Mammary epithelial cell (primary cell): ENCODE measurements around the gene WDR49.

Experiments
- EZH2 ChIP-seq: IDR thresholded peaks from 2 replicates; pipeline ENCODE4 v1.6.1; 2012; ENCODE audit warnings: low read length, inconsistent platforms, borderline replicate concordance
- TF ChIP-seq, protein P1 (sequence below), 2 donors: IDR thresholded peaks in 1 of 2; conservative IDR thresholded peaks in 1 of 2; 2 replicates each; pipeline ENCODE4 v1.5.1; 2011 to 2012; ENCODE audit warnings: inconsistent platforms in 2 of 2, low read length in 2 of 2, mild to moderate bottlenecking in 2 of 2, control low read depth in 1 of 2, low read depth in 1 of 2; ENCODE audit not compliant: insufficient read depth in 1 of 2; ENCODE audit errors: extremely low read depth in 1 of 2

DNA sequence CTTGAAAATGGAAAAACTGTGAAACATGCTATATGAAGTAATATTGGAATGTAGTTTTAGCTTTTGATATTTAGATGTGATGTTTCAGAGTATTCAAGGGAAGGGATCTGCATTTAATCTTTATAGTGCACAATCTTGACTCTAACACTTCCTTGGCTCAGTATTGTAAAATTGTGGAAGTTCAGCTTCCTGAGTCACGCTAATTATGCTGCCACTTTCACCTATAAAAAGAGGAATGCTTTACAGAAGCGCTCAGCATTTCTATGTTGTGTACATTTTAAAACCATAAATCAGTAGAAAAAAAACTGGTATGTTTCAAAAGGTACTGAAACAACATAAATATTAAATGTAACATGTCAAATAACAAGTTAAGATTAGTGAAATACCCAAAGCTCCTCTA is 212.5 kb downstream of the WDR49 start:
- TF ChIP-seq, protein P1, sequence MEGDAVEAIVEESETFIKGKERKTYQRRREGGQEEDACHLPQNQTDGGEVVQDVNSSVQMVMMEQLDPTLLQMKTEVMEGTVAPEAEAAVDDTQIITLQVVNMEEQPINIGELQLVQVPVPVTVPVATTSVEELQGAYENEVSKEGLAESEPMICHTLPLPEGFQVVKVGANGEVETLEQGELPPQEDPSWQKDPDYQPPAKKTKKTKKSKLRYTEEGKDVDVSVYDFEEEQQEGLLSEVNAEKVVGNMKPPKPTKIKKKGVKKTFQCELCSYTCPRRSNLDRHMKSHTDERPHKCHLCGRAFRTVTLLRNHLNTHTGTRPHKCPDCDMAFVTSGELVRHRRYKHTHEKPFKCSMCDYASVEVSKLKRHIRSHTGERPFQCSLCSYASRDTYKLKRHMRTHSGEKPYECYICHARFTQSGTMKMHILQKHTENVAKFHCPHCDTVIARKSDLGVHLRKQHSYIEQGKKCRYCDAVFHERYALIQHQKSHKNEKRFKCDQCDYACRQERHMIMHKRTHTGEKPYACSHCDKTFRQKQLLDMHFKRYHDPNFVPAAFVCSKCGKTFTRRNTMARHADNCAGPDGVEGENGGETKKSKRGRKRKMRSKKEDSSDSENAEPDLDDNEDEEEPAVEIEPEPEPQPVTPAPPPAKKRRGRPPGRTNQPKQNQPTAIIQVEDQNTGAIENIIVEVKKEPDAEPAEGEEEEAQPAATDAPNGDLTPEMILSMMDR (conservative IDR thresholded peaks at IDR 0.05 in 1 of 2, IDR thresholded peaks at IDR 0.05 in 1 of 2; ENCODE audit: extremely low read depth in 1 of 2, insufficient read depth in 1 of 2, low read depth in 1 of 2, low read length in 2 of 2): no peak
- no peak for TF ChIP-seq EZH2
